ENCODE data around the gene KCNA3. TPM values are rescaled to one million over a fixed set of nuclear protein-coding genes. Genes with fewer than 3 reads are reported as not detected.
A peak's percentile ranks its signal among the peaks of the same experiment; 100 is the strongest.

KCNA3 gene
- total RNA-seq (ENCODE audit: insufficient read depth, low replicate concordance) = 3.6 TPM

- DNase-seq (ENCODE audit: low spot score) = peak; percentile 3
These were observed at the start of gene KCNA3 for GRCh38 chr1:110674337-110675059. Gene KCNA3 (minus strand): TSS chr1:110674940. CDS start chr1:110674809, 131 bp downstream.

DNA sequence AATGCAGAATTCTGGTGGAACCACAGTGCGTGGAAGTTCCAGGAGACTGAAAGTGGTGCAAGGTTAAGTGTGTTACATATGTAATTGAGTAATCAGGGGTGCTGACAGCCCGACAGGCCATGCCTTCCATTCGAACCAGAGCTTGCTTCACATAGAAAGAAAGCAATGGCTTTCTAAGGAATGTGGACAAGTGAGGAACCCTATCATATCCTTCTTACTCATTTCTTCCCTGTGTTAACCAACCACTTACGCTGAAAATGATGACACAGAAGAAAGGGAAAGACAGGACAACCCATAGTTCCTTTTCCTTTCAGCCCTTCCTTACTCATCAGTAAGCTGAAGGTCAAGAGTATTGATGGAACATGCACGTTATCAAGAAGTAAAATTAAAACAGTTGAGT is 48.1 kb upstream of the KCNA3 start:
- DNase-seq (ENCODE audit: low spot score) = no peak

GRCh38 chr1:110719908-110720307 is 45.2 kb upstream of the KCNA3 start:
- no peak for DNase-seq (ENCODE audit: low spot score)

DNA sequence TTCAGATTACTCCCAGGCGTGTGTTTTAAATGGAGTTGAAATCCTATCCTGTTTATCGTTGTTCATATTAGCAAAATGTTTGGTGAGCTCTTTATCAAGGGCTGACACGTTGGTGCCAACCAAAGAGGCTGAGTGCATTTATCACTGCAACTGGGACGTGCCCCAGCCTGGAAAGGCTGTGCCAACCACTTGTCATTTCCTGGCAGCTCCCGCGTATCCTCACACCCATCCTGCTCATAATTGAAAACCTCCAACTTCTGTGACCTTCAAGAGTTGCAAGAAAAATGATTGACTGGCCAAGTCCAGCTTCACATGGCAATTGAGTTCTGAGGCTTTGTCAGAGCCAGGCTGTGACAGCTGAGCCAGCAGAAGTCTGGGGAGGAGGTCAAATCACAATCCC is 43.7 kb upstream of the KCNA3 start:
- DNase-seq (ENCODE audit: low spot score) = no peak

GRCh38 chr1:110717179-110717578 is 42.4 kb upstream of the KCNA3 start:
- DNase-seq (ENCODE audit: low spot score) = no peak

DNA sequence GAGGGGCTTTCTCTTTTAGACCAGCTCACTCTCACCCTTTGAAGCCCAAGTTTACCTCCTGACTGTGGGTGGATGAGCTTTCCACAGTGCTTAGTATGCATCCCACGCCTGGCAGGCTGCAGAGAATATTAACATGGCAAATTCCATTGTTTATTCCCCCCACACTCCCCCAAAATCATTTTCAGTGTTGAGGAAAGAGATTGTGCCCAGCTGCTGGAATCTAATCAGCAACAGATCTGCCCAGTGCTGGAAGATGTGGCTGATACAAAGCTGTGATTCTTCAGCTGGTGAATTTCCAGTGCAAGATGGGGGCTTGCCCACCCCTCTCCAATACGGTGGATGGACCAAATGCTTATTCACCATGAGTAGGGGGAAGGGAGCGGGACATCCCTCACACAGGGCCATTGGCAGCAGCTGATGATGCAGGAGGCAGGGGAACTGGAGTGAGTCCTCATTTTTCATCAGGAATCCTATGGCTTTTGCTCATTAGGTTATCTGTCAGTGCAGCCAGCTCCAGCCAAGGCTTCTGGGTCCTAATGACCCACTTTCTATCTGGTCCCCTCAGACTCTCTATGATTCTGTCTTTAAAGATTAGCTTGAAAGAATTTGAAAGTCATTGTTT is 39.7 kb upstream of the KCNA3 start:
- no peak for DNase-seq (ENCODE audit: low spot score)

DNA sequence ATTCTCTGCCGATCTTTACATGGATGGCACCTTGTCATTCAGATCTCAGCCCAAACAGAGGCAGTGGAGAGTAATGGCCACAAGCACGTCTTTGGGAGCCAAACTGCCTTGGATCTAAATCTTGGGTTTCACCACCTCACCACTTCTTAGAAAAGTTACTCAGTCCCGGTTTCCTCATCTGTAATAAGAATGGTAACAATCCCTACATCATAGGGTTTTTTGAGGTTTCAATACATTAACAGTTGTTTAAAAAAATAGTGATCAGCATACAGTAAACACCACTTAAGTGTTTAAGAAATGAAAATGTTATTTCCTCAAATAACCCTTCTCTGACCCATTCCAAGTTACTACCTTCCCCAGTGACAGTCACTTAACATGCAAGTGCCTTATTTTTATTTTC is 38.5 kb upstream of the KCNA3 start:
- DNase-seq (ENCODE audit: low spot score) = no peak

- no peak for DNase-seq (ENCODE audit: low spot score)
These were observed 35.6 kb upstream of the KCNA3 start for GRCh38 chr1:110710314-110710713.

- DNase-seq (ENCODE audit: low spot score) = no peak
These were observed 34.3 kb upstream of the KCNA3 start for GRCh38 chr1:110708974-110709440.

- DNase-seq (ENCODE audit: low spot score) = no peak
These were observed 32.5 kb upstream of the KCNA3 start for GRCh38 chr1:110707232-110707631.

GRCh38 chr1:110706621-110707020 is 31.9 kb upstream of the KCNA3 start:
- DNase-seq (ENCODE audit: low spot score) = no peak

- DNase-seq (ENCODE audit: low spot score) = no peak
These were observed 27.5 kb upstream of the KCNA3 start for GRCh38 chr1:110702260-110702659.

DNA sequence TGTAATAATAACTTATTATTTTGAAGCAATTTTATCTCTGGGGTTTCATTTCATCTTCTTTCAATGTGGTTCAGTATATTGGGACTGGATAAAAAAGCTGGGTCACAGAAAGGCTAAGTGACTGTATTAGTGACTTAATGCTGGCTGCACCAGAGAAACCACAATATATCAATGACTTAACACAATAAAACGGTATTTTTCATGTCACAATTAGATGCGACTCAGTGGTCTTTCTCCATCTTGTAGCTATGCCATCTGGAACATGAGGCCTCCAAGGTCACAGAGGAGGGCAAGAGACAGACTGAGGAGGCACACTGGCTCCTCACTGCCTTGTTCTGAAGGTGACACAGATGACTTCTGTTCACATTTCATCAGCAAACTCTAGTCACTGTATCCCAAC is 26.0 kb upstream of the KCNA3 start:
- no peak for DNase-seq (ENCODE audit: low spot score)

DNA sequence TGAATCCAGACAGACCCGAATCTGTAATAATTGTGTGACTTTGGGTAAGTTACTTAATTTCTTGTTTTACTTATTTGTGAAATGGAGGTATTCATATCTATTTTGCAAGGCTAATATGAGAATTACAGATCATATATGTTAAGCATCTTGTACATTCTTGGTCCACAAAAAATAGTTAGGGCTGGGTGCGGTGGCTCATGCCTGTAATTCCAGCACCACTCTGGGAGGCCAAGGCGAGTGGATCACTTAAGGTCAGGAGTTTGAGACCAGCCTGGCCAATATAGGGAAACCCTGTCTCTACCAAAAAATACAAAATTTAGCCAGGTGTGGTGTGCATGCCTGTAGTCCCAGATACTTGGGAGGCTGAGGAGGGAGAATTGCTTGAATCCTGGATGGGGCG is 22.9 kb upstream of the KCNA3 start:
- no peak for DNase-seq (ENCODE audit: low spot score)

GRCh38 chr1:110696818-110697217 is 22.1 kb upstream of the KCNA3 start:
- no peak for DNase-seq (ENCODE audit: low spot score)

- DNase-seq (ENCODE audit: low spot score) = no peak
These were observed 16.1 kb upstream of the KCNA3 start for GRCh38 chr1:110690709-110691365.

DNA sequence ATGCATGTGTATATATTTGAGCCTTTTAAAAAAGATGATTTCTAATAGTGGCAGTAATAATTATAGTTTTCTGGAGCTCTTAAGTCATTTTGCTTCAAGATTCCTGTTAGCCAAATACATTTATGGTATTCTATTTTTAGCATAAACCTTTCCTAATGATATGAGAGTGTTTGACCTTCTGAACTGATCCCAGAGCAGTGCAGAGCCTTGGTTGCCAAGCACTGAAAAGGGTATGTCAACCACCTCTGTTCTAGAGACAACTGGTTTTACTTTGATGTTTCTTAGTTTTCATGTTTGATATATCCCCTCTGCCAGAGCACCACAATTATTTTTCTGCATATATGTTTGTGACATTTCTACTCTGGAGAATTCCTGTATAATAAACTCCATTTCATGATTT is 15.1 kb upstream of the KCNA3 start:
- DNase-seq (ENCODE audit: low spot score) = no peak

- DNase-seq (ENCODE audit: low spot score) = no peak
These were observed 13.8 kb upstream of the KCNA3 start for GRCh38 chr1:110688514-110688913.

- DNase-seq (ENCODE audit: low spot score) = no peak
These were observed 12.5 kb upstream of the KCNA3 start for GRCh38 chr1:110687250-110687649.

- DNase-seq (ENCODE audit: low spot score) = no peak
These were observed 11.4 kb upstream of the KCNA3 start for GRCh38 chr1:110686188-110686587.

- no peak for DNase-seq (ENCODE audit: low spot score)
These were observed 9.8 kb upstream of the KCNA3 start for GRCh38 chr1:110684491-110684890.

DNA sequence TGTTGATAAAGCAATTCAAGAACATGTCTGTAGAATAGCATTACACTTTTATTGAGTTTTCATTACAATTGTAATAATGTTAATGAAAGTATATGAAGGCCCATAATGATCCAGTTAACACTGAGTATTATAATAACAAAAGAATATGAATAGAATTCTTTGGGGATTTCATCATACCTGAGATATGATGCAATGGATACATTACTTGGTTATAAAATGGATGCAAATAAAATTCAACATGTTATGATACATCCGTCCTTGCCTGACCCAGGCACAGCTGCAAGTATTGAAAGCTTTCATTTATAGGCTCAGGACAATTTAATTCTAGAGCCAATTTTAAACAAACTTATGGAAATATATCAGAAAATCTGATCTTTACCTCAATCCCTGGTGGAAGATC is 8.2 kb upstream of the KCNA3 start:
- no peak for DNase-seq (ENCODE audit: low spot score)
